Chondrocyte (in vitro differentiated cells): ENCODE measurements around the gene F10. TPM values are rescaled to one million over a fixed set of nuclear protein-coding genes. Genes with fewer than 3 reads are reported as not detected.

Experiments used
- DNase-seq: peaks from one replicate; pipeline ENCODE4 v3.0.0; 2021; ENCODE audit warnings: mixed read lengths, low spot score
- H3K27ac Mint-ChIP-seq: one replicate; pipeline ENCODE4 v1.8.0; 2021; ENCODE audit warnings: mild to moderate bottlenecking, moderate library complexity, mixed read lengths; ENCODE audit not compliant: unreplicated experiment
- H3K27me3 Mint-ChIP-seq: 2 replicates; pipeline ENCODE4 v1.8.0; 2021; ENCODE audit warnings: low read depth, mixed read lengths
- H3K36me3 Mint-ChIP-seq: 2 replicates; pipeline ENCODE4 v1.8.0; 2021; ENCODE audit warnings: low read depth, mixed read lengths
- H3K4me1 Mint-ChIP-seq: 2 replicates; pipeline ENCODE4 v1.8.0; 2021; ENCODE audit warnings: low read depth, mild to moderate bottlenecking, mixed read lengths
- H3K4me3 Mint-ChIP-seq: one replicate; pipeline ENCODE4 v1.8.0; 2021; ENCODE audit warnings: mild to moderate bottlenecking, moderate library complexity, mixed read lengths; ENCODE audit not compliant: unreplicated experiment
- H3K9me3 Mint-ChIP-seq: 2 replicates; pipeline ENCODE4 v1.8.0; 2021; ENCODE audit warnings: low read depth, mixed read lengths
- total RNA-seq: library from RNA; stranded (reverse); gene quantifications from 3 replicates; pipeline ENCODE4 v1.2.1, GENCODE V29; 2021
- TF ChIP-seq, protein P1 (sequence below): fragments of 200-600 bp; sonication (generic); IDR thresholded peaks from 2 replicates; pipeline ENCODE4 v1.5.0; 2021; ENCODE audit warnings: antibody characterized with exemption, mild to moderate bottlenecking, moderate library complexity

Gene F10
- total RNA-seq, 1 donor from 2014 or later, result 1.9 TPM

DNA sequence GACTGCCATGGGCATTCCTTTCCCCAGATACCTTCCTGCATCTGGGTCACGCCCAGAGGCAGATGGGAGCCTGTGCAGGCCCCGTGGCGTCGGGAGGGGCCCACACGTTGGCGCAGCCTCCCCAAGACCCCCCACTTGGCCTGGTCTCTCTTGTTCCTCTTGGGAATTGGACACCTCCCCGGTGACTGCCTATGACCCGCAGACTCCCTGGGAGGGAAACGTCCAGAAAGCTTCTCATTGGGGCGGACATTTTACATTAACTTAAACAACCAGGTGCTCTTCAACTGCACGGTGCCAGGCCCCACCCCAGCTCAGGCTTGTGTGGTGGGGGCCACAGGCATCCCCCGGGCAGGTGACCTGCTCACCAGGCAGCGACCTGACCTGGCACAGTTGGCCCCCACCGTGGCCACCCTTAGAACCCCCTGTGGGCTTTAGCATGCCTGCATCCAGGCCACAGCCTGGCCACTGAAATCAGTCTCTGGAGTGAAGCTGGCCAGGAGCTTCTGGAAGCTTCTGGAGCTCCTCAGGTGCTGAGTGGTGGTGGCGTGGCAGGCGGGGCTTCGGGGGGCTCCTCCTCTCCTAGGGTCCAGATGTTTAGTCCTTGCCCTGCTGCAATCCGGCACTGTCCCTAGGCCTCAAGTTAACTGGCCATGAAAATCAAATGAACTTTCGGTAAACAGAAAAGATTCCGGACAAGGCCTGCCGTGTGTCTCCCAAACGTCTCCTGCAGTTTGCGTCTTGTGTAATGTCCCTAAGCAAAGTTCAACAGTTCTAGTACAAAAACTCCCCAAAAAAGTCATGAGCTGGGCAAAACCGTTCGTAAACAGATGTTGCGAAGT, 27.3 kb downstream of the F10 start:
- TF ChIP-seq, protein P1, sequence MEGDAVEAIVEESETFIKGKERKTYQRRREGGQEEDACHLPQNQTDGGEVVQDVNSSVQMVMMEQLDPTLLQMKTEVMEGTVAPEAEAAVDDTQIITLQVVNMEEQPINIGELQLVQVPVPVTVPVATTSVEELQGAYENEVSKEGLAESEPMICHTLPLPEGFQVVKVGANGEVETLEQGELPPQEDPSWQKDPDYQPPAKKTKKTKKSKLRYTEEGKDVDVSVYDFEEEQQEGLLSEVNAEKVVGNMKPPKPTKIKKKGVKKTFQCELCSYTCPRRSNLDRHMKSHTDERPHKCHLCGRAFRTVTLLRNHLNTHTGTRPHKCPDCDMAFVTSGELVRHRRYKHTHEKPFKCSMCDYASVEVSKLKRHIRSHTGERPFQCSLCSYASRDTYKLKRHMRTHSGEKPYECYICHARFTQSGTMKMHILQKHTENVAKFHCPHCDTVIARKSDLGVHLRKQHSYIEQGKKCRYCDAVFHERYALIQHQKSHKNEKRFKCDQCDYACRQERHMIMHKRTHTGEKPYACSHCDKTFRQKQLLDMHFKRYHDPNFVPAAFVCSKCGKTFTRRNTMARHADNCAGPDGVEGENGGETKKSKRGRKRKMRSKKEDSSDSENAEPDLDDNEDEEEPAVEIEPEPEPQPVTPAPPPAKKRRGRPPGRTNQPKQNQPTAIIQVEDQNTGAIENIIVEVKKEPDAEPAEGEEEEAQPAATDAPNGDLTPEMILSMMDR, result no peak
- Mint-ChIP-seq H3K9me3 (no peaks in the 10 kb centered on the region), H3K27me3 (no peaks in the 10 kb centered on the region), H3K4me1 (peaks cover 14% of the 10 kb centered on the region), H3K36me3 (peaks cover 1% of the 10 kb centered on the region), H3K4me3 (no peak overlapping the region), H3K27ac (no peak overlapping the region)
- DNase-seq, result no peak

DNA sequence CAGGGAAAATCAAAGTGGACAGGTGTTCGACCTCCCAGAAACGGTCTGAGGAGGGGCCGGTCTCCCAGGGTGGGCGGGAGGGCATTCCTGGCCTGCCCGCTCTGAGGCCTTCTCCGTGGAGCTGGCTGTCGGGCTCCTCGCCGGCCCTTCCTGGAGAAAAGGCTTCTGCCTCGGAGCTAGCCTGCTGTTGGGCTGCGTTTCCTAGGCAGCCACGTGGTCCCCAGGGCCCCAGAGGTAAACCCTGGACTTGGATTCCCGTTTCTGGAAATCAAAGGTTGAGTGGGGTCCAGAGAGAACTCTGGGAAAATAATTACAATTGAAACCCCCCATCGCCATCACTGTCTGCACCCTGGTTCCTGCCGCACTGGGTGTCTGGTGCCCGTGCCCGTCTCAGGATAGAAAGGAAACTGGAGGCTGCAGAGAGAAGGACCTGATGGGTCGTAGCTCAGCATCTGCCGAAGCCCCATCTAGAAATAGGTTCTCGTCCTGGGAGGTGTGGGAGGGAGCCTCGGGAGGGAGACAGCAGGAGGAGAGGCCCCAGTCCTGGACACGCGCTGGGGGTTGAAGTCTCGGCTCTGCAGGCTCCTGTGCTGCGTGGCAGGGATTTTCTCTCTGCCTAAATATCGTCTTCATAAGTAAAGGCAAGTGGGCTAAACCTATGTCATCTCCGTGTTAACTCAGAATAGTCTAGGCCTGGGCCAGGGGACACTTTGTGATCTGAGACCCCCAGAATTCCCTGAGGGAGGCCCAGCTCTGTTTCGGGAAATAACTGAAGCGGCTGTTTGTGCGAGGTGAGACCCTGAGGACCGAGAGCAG, 28.2 kb downstream of the F10 start:
- Mint-ChIP-seq H3K27ac (no peak overlapping the region), H3K4me3 (no peak overlapping the region)

DNA sequence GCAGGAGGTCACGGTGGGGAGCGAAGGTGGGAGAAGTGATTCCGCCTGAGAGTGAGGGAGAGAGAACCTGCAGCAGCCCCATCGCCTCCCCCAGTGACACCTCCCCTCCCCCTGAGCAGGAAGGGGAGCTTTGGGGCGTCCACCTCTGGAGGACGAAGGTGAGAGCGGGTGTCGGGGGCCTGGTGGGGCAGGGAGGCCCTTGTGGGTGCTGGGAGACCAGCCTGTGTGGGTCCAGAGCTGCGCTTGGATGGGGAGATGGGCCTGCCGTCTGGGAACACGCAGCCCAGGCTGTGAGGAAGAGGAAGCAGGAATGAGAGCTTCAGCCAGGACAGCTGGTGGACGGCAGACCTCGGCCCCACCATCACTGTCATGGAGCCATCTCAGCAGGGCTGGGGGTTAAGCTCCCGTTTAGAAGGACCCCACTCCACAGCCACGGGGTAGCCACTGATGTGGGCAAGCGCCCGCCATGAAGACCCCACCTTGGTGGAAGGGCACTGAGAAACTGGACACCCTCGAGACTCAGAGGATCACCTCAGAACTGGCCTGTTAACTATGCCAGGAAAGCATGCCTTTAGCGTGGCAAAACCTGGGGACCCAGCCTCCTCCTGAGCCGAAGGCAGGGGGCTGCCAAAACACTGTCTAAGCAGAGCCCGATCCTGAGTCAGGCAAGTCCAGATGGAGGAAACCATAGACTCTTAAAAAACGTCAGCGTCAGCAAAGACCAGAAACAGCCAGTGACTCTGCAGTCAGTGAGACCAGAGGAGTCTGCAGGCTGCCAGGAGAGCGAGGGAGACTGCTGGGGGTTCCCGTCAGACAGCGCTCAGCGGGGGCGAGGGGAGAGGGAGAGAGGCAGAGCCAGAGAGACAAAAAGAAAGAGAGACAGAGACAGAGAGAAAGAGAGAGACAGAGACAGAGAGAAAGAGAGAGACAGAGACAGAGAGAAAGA, 29.4 kb downstream of the F10 start:
- Mint-ChIP-seq H3K36me3 (peaks cover 1% of the 10 kb centered on the region), H3K27ac (peak overlapping the region; percentile 83), H3K4me1 (peaks cover 14% of the 10 kb centered on the region), H3K27me3 (no peaks in the 10 kb centered on the region), H3K9me3 (no peaks in the 10 kb centered on the region), H3K4me3 (peak overlapping the region; percentile 59)
- DNase-seq, result no peak
- TF ChIP-seq, protein P1, result no peak

More for the DNA sequence above, 28.2 kb downstream of the F10 start:
- TF ChIP-seq, protein P1, result no peak
- Mint-ChIP-seq H3K27me3 (no peaks in the 10 kb centered on the region), H3K4me1 (peaks cover 14% of the 10 kb centered on the region), H3K9me3 (no peaks in the 10 kb centered on the region), H3K36me3 (peaks cover 1% of the 10 kb centered on the region)
- DNase-seq, result no peak

DNA sequence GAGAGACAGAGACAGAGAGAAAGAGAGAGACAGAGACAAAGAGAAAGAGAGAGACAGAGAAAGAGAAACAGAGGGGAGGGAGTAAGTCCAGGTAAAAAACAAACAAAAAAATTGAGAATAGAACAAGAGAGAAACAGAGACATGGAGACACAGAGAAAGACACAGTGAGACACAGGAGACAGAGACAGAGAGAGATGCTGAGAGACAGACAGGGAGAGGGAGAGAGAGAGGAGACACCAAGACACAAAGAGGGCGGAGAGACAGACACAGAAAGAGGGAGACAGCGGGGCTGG, 30.0 kb downstream of the F10 start:
- DNase-seq, result no peak
- peak overlapping the region; percentile 59 for H3K4me3 Mint-ChIP-seq
- peaks cover 17% of the 10 kb centered on the region for H3K4me1 Mint-ChIP-seq
- peaks cover 1% of the 10 kb centered on the region for H3K36me3 Mint-ChIP-seq
- H3K27me3 Mint-ChIP-seq, result no peaks in the 10 kb centered on the region
- H3K9me3 Mint-ChIP-seq, result no peaks in the 10 kb centered on the region
- TF ChIP-seq, protein P1, result no peak
- peak overlapping the region; percentile 58 for H3K27ac Mint-ChIP-seq
